ENCODE data around the gene TUBA3C.
"Not testable (repeated sequence)": the region's sequence is repeated elsewhere in the genome, so short reads cannot be mapped to it uniquely, and the experiment has no call there.

TUBA3C gene

DNA sequence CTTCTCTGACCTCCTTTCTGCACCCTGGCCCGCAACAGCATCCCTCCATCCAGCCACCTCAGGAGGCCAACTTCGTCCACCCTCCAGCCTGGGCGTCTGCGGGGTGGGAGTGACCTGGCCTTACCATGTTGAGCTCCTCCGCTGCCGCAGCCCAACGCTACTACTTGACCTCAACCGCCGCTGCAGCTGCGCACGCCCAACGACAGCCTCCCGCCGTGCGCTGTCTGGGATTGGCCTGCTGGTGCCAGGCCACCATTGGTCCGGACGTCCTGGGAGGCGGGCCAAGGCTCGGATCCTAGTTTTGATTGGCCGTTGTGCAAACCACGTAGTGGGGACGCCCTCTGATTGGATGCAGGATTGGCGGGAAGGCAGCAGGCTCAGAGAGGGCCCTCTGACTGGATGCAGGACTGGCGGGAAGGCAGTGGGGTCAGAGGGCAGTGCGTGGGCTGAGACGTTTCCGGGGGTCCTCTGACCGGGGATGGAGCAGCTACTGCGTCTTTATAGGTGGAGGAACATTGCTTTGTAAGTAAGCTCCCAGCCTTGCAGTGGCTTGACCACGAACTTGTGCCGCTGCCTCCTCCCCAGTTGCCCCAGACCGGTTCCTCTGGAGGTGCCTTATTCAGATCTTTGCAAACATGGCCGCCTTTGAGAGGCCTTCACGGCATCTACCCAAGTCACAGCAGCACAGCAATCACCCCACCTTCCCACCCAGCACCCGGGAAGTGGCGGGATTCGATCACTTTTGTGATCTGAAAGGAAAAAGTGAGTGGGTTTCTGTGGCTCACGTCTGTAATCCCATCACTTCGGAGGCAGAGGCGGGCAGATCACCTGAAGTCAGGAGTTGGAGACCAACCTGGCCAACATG, at the start of gene TUBA3C:
TSS of gene TUBA3C (minus strand) at position 204 of the 865 bp plus-strand sequence. CDS start at position 127, 77 bp downstream.
- no peak for DNase-seq

DNA sequence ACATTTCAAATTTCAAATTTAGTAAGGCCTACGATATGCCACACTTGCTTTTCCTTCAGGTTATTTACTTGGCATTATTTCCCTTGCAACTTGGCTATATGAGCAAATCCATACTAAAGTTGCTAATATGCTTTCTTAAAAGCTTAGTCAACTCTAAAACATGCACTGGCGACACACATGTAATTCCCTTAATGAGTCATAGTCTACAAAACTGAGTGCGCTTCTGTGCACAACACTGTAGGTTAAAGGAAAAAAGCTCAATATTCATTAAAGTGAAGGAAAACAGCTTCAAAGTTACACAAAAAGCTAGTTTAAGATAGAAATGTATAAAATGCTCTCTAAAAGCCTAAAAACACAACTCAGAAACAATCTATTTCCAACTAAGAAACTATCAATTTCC, 25.8 kb upstream of the TUBA3C start:
- not testable (repeated sequence) for DNase-seq

DNA sequence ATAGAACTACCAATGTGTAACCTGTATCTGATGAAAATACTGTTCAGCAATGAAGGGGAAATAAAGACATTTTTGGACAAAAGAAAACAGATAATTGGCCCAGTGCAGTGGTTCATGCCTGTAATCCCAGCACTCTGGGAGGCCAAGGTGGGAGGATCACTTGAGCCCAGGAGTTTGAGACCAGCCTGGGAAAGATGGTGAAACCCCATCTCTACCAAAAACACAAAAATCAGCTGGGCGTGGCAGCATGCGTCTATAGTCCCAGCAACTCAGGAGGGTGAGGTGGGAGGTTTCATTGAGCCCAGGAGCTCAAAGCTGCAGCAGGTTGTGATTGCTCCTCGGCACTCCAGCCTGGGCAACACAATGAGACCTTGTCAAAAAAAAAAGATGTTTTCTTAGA, 11.0 kb upstream of the TUBA3C start:
- not testable (repeated sequence) for DNase-seq

DNA sequence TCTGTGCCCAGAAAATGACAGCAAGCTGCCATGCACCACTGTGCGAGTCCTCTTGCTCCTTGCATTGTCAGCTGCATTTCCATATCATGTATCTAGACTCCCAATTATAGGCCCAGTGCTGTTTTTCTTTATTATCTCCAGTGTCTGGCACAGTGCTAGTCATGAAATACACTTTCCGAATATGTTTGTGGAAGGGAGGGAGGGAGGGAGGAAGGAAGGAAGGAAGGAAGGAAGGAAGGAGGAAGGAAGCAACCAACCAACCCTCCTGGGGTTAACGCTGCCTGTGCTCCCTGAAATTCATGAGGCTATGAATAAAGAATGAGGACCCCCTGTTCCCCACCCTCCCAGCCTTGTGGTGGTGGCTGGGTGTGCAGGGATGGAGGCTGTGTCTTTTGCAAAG, 8.3 kb upstream of the TUBA3C start:
- DNase-seq = not testable (repeated sequence)

DNA sequence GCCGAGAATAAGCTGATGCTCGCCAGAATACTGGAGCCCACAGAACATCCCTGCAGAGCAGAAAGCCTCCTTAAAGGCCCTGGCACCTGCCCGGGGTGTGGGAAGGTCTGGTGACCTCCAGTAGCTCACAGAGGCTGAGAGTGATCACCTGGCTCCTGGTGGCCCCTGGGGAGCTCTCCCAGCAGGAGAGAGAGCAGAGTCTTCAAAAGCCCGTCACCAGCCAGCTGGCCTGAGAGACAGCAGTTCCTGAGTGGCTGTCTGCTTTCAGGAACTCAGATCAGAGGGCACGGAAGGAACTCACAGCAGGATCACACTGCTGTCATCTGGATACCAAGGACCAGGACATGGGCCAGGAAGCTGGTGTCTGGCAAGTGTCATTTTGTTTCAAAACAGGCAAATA, 7.7 kb upstream of the TUBA3C start:
- not testable (repeated sequence) for DNase-seq

DNA sequence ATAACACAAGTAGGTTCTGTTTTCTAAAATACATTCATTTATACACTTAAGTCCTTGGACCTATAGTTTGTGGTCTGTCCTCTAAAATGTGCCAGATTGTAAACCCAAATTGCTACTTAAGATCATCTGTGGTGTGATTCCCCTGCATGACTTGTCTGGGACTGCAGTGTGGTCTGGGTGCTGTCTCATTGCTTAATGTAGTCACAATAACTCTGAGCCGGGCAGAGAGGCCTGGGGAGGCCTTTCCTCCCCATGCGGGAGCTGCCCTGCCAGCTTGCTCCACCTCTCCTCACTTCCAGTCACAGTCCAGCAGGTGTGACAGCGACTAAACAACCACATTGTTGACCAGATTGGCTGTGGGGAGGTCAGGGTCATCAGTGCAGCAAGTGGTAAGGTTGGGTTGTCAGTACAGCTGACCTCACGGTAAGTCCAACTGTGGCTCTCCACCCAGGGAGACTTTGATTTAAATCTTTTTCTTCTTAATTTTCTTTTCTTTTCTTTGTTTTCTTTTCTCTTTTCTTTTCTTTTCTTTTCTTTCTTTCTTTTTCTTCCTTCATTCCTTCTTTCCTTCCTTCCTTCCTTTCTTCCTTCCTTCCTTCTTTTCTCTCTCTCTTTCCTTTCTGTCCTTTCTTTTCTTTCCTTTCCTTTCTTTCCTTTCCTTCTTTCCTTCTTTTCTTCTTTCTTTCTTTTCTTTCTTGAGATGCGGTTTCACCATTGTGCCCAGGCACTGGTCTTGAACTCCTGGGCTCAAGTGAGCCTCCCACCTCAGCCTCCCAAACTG, 4.4 kb upstream of the TUBA3C start:
- DNase-seq = no peak

DNA sequence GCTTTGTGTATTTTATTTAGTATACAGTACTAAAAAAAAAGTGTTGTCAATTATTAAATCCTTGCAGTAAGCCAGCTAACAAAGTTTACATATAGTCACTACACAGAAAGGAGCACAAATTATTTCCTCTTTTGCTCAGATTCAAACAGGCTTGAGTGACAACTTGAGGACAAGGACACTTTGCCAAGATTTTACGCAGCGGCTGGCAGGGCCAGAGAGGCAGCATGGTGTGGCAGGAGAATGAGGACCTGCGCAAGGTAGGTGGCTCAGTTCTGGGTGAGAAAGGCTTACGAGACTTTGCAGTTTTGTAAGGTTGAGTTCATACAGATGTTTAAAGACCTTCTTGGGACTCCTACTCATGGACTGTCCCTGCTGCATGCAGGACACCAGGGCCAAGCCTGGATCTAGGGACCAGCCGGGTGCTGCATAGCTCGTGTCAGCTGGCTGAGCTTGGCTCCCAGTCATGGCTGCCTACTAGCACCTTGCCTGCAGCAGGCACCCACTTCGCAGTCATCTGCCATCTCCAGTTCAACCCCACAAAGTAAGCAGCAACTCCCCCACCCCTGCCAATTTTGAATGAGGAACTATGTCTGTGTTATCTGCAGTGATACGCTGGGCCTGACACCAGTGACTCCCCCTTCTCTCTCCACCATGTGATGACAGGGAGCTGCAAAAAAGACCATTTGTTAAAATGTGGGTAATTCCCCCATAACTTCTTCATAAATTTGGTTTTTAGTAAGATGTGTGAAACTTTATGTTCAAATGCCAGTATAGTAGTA, 3.7 kb upstream of the TUBA3C start:
- DNase-seq = no peak

DNA sequence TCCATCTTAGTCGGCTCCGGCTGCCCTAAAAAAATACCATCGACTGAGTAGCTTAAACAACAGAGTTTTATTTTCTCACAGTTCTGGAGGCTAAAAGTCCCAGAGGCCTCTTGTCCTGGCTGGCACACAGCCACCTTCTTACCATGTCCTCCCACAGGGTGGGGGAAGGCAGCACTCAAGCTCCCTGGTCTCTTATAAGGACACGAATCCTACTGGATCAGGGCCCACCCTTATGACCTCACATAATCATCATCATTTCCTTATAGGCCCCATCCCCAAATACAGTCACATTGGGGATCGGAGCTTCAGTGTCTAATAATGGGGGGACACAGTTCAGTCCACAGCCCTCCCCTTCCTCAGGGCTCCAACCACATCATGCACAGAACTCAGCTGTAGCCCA, 2.6 kb upstream of the TUBA3C start:
- no peak for DNase-seq

DNA sequence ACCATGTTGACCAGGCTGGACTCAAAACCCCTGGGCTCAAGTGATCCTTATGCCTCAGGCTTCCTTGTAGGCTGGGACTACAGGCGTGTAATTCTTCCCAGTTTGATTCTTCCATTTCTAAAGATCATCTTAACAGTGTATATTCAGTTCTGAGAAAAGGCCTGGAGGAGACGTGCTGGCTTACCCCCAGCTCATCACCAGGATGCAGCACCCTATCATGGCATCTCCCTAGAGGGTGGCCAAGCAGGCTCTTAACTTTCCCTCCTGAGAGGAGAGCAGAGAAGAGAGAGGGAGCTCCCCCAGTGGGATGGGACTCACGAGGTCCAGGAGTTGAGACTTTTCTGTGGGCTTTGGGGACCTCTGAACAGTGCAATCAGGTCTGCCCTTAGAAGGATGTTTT, 2.1 kb upstream of the TUBA3C start:
- DNase-seq = no peak

DNA sequence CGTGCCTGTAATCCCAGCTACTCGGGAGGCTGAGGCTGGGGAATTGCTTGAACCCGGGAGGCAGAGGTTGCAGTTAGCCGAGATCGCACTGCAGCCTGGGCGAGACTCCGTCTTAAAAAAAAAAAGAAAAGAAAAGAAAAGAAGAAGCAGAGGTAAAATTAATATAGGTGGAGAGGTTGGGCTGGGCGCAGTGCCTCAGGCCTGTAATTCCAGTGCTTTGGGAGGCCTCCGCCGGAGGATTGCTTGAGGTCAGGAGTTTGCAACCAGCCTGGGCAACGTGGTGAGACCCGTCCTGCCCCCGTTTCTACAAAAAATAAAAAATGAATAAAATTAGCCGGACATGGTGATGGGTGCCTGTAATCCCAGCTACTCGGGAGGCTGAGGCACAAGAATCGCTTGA, 912 bp upstream of the TUBA3C start:
- no peak for DNase-seq

DNA sequence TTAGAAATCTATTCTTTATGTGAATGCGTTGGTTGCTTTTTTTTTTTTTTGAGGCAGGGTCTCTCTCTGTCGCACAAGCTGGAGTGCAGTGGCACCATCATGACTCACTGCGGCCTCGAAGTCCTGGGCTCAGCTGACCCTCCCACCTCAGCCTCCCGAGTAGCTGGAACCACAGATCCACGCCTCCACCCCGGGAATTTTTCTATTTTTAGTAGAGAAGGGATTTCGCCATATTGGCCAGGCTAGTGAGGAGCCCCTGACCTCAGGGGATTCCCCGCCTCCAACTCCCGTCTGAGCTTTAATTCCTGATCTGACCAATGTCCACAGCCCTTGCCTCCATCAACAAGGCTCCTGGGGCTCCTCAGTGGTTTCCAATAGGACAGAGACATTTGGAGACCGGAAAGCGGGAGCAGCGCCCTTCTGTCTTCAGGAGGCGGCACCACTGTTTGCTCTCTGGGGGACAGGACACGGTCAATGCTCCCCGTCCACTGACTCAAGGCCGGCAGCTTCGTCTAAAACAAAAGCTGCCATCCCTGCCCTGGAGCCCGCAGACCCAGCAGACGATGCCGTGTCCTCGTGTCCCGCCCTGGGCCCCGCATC, 503 bp downstream of the TUBA3C start:
- DNase-seq = no peak

DNA sequence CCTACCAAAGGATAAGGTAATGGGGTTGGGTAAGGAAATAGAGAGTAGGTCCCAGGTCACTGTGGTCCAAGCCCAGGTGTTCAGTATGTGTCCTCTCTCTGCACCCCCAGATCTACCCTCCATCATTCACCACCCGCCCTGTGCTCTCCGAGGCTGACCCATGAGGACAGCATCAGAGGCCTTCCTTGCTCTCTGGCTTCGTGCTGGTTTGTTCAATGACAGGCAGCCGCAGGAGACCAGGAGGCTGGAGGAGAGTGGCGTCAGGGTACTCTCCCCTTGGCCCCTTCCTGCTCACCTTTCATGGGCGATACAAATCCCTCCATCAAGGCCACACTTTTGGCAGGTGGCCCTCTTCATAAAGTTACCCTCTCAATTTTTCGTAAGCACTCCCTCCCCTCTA, 1.7 kb downstream of the TUBA3C start:
- no peak for DNase-seq

DNA sequence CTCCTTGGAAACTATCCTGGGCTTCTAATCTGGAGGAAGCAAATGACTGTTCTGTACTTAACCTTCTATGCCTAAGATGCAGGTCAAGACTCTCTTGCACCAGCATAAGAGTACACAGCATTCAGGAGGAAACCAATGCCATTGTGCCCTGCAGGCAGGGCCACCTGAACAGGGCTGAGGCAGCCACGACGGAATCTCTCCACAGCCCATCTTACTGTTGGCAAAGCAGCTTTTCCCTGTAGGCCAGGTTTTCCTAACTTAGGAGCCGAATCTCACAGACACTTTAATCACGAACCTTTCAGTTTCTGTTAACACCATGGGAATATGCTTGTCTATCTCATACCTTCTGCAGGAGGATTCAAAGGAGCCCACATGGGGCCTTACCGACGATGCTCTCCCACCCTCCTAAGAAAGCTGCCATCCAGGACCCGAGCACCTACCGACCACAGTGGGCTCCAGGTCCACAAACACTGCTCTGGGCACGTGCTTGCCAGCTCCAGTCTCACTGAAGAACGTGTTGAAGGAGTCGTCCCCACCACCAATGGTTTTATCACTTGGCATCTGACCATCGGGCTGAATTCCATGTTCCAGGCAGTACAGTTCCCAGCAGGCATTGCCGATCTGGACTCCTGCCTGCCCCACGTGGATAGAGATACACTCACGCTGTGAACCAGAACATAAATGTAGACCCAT, 2.6 kb downstream of the TUBA3C start:
- no peak for DNase-seq

DNA sequence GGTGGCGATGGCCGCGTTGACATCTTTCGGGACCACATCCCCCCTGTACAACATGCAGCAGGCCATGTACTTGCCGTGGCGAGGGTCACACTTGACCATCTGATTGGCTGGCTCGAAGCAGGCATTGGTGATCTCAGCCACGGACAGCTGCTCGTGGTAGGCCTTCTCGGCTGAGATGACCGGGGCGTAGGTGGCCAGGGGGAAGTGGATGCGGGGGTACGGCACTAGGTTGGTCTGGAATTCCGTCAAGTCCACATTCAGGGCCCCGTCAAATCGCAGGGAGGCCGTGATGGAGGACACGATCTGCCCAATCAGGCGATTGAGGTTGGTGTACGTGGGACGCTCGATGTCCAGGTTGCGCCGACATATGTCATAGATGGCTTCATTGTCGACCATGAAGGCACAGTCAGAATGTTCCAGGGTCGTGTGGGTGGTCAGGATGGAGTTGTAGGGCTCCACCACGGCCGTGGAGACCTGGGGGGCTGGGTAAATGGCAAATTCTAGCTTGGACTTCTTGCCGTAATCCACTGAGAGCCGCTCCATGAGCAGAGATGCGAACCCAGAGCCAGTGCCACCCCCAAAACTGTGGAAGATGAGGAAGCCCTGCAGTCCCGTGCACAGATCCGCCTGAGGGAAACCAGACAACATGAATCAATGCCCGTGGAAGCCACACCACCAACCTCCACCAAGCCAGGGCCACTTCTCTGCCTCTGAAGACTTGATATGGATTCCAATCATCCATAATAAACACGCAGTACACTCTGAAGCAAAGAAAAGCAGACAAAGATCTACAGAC, 4.4 kb downstream of the TUBA3C start:
- not testable (repeated sequence) for DNase-seq

DNA sequence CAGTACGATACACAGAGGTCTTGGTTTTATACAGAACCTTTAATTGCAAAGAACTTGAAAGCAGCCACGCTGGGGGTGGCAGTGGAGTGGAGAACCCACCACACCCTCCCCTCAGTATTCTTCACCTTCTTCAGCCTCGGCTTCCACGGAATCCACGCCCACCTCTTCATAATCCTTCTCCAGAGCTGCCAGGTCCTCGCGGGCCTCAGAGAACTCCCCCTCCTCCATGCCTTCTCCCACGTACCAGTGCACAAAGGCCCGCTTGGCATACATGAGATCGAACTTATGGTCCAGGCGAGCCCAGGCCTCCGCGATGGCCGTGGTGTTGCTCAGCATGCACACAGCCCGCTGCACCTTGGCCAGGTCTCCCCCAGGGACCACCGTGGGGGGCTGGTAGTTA, 7.9 kb downstream of the TUBA3C start:
- DNase-seq = no peak

DNA sequence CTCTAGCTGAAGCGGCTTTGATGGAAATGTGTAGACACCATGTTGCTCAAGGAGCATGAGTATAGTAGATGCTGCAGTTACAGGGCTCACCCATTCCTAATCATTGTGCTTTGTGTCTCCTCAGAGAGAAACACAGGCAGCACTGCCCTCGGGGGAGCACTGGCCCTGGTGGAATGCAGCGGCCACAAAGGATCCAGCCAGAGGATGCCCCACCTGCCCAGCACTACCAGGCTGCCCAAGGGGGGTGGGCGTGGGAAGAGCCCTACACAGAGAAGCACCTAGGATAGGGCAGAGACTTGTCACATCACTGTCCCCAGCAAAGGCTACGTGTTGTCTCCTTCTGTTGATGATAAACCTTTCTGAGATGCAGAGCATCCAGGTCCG, 9.0 kb downstream of the TUBA3C start:
- DNase-seq = no peak

DNA sequence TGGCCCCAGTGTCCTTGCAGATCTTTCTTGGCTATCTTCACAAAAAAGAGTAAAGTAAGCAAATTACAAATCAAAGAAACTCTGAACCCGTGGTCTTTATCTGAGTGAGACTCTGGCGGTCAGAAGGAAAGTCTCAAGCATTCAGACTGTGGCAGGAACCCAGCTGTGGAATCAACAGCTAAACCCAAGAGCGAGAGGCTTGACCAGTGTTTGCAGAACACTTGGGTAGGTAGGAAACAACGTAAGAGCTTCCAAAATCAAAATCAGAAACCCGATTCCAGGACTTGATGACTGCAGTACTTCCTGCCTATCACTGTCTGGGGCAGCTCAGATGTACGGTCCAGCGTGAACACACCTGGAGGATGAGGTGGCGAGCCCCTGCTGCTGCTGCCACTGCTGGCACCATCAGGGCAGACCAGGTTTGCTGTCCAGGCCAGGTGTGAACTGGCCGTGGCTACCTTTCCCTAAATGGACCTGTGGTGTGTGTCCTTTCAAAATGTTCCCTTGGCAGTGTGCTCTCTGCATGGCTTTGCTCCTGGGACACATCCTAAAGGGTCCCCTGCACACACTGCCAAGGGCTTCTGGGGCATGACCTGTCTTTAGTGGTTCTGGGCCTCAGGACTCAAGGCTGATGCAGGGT, 9.5 kb downstream of the TUBA3C start:
- no peak for DNase-seq

DNA sequence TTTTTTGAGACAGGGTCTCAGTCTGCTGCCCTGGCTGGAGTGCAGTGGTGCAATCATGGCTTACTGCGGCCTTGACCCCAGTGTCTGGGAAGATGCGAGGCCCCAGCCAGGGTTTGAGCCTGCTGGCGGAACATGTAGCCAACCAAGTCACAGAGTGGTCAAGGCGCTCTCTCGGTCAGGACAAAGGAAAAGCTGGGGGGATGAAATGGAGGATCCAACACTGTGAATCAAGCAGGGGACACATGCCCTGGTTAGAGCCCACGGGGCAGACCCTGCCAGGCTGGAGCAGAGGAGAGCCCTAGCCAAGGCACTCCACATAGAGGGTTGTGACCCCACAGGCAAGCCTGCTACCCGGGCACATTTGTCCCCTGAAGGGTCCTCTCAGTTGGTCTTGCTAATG, 10.1 kb downstream of the TUBA3C start:
- DNase-seq = no peak

DNA sequence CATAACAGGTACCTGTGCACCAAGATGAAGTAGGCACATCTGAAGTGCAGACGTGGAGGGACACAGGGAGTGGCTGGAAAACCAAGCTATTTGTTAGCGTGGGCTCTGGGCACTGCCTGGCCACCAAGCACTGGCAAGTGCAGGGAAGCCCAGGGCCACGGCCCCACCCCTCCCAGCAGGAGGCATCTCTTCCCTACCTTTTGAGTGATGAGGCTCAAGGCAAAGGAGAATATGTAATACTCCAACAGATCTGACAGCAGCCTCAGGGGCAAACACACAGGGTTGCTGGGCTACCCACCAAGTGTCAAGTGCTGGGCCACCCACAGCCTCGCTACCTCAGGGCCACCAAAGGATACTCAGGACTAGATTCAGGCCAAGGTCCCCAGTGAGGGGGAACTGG, 11.6 kb downstream of the TUBA3C start:
- DNase-seq = no peak

DNA sequence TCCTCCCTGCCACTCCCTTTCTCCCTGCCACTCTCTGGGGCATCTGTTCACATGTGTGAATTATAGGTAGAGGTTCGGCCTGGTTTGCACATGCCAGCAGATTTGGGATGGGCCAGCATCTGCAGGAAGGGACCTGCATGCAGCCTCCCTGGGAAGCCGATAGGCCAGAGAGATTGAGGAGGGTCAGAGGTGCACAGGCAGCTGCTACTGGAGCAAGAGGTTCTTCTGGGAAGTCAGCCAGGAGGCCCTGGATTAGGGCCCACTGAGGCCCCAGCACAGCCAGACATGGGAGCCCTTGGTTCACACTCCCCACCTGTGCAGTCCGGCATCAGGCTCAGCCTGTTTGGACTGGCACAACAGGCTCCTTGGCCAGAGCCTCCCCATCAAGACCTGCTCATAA, 12.1 kb downstream of the TUBA3C start:
- DNase-seq = no peak

DNA sequence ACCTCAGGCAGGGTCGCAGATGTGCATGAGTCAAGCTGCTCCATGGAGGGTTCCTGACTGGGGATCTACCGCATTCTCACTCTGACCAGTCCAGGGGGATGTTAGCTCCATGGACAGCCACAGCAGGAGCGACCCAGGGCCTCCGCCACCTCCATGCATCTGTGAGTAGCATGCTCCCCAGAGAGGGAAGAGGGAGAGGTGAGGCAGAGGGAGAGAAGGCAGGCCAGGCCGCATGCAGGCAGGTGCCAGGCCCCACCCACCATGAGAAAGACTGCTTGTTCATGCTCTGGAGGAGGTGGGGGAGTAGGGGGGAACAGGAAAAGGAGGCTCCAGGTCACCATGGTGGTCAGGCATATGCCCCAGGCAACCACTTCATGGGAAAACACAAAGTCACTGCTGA, 20.3 kb downstream of the TUBA3C start:
- no peak for DNase-seq
